H1 (cell line): ENCODE data around the gene ANKRD27. TPM values are rescaled to one million over a fixed set of nuclear protein-coding genes. Genes with fewer than 3 reads are reported as not detected.

Experiments used
- SIRT6 ChIP-seq: IDR thresholded peaks from one replicate; pipeline ENCODE4 v1.7.1; 2012; ENCODE audit warnings: low read length, inconsistent platforms
- polyA plus RNA-seq, 7 experiments: library from polyadenylated mRNA; depleted of rRNA in 3 of 7; stranded (reverse) in 5 of 7; unstranded in 2 of 7; fragments of >200 nt in 5 of 7; fragments of 200-250 nt in 2 of 7; gene quantifications; 1 replicate in 5 of 7; 2 replicates in 1 of 7; 4 replicates in 1 of 7; pipeline versions ENCODE4 v1.2.1 to v1.2.3, GENCODE V29; 2011 to 2013; ENCODE audit warnings: missing spikeins in 2 of 7, mixed read lengths in 2 of 7
- total RNA-seq: library from RNA; stranded (reverse); fragmentation: NEBNext Ultra II Directional; extraction: Animal tissue kit (Norgen Biotek cat#: 25700); gene quantifications from 2 replicates; pipeline ENCODE4 v1.2.1, GENCODE V29; 2021
- TF ChIP-seq, protein P1 (sequence below): fragments of 300-600 bp; sonication (generic); IDR thresholded peaks from 2 replicates; pipeline ENCODE4 v1.7.1; 2012; ENCODE audit warnings: low read length, moderate library complexity, mild to moderate bottlenecking, inconsistent platforms; ENCODE audit not compliant: insufficient replicate concordance
- TF ChIP-seq, protein P2 (sequence below): IDR thresholded peaks from 2 replicates; pipeline ENCODE4 v1.6.1; 2012; ENCODE audit warnings: low read length, inconsistent platforms

The ANKRD27 gene
- total and polyA plus RNA-seq, 2 of the 8 experiments (the other 6 are each of a cell fraction or from before 2014, with no cell fraction given), result 27.9 to 55.7 TPM

DNA sequence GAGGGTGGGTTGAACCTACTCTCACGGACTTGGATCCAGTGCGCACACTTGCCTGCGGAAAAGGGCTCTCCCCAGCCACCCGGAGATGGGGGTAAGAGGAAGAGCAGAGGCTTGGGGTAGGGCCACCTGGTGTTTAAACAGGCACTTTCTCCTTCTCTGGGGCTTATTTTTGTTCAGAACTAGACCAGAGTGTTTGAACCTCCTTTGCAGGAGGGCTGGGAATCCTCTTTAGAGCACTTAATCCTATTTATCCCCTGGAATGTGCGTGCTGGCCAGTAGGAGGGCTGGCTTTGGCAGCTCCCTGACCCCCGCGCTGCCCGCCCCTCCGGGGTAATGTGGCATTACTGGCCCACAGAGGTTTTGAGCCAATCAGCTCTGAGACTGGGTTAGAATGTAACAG, 2.7 kb upstream of the ANKRD27 start (continued):
- TF ChIP-seq, protein P1, sequence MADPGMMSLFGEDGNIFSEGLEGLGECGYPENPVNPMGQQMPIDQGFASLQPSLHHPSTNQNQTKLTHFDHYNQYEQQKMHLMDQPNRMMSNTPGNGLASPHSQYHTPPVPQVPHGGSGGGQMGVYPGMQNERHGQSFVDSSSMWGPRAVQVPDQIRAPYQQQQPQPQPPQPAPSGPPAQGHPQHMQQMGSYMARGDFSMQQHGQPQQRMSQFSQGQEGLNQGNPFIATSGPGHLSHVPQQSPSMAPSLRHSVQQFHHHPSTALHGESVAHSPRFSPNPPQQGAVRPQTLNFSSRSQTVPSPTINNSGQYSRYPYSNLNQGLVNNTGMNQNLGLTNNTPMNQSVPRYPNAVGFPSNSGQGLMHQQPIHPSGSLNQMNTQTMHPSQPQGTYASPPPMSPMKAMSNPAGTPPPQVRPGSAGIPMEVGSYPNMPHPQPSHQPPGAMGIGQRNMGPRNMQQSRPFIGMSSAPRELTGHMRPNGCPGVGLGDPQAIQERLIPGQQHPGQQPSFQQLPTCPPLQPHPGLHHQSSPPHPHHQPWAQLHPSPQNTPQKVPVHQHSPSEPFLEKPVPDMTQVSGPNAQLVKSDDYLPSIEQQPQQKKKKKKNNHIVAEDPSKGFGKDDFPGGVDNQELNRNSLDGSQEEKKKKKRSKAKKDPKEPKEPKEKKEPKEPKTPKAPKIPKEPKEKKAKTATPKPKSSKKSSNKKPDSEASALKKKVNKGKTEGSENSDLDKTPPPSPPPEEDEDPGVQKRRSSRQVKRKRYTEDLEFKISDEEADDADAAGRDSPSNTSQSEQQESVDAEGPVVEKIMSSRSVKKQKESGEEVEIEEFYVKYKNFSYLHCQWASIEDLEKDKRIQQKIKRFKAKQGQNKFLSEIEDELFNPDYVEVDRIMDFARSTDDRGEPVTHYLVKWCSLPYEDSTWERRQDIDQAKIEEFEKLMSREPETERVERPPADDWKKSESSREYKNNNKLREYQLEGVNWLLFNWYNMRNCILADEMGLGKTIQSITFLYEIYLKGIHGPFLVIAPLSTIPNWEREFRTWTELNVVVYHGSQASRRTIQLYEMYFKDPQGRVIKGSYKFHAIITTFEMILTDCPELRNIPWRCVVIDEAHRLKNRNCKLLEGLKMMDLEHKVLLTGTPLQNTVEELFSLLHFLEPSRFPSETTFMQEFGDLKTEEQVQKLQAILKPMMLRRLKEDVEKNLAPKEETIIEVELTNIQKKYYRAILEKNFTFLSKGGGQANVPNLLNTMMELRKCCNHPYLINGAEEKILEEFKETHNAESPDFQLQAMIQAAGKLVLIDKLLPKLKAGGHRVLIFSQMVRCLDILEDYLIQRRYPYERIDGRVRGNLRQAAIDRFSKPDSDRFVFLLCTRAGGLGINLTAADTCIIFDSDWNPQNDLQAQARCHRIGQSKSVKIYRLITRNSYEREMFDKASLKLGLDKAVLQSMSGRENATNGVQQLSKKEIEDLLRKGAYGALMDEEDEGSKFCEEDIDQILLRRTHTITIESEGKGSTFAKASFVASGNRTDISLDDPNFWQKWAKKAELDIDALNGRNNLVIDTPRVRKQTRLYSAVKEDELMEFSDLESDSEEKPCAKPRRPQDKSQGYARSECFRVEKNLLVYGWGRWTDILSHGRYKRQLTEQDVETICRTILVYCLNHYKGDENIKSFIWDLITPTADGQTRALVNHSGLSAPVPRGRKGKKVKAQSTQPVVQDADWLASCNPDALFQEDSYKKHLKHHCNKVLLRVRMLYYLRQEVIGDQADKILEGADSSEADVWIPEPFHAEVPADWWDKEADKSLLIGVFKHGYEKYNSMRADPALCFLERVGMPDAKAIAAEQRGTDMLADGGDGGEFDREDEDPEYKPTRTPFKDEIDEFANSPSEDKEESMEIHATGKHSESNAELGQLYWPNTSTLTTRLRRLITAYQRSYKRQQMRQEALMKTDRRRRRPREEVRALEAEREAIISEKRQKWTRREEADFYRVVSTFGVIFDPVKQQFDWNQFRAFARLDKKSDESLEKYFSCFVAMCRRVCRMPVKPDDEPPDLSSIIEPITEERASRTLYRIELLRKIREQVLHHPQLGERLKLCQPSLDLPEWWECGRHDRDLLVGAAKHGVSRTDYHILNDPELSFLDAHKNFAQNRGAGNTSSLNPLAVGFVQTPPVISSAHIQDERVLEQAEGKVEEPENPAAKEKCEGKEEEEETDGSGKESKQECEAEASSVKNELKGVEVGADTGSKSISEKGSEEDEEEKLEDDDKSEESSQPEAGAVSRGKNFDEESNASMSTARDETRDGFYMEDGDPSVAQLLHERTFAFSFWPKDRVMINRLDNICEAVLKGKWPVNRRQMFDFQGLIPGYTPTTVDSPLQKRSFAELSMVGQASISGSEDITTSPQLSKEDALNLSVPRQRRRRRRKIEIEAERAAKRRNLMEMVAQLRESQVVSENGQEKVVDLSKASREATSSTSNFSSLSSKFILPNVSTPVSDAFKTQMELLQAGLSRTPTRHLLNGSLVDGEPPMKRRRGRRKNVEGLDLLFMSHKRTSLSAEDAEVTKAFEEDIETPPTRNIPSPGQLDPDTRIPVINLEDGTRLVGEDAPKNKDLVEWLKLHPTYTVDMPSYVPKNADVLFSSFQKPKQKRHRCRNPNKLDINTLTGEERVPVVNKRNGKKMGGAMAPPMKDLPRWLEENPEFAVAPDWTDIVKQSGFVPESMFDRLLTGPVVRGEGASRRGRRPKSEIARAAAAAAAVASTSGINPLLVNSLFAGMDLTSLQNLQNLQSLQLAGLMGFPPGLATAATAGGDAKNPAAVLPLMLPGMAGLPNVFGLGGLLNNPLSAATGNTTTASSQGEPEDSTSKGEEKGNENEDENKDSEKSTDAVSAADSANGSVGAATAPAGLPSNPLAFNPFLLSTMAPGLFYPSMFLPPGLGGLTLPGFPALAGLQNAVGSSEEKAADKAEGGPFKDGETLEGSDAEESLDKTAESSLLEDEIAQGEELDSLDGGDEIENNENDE, result no peak
- TF ChIP-seq, protein P2, sequence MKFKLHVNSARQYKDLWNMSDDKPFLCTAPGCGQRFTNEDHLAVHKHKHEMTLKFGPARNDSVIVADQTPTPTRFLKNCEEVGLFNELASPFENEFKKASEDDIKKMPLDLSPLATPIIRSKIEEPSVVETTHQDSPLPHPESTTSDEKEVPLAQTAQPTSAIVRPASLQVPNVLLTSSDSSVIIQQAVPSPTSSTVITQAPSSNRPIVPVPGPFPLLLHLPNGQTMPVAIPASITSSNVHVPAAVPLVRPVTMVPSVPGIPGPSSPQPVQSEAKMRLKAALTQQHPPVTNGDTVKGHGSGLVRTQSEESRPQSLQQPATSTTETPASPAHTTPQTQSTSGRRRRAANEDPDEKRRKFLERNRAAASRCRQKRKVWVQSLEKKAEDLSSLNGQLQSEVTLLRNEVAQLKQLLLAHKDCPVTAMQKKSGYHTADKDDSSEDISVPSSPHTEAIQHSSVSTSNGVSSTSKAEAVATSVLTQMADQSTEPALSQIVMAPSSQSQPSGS, result no peak
- no peak for TF ChIP-seq SIRT6
